ENCODE results near the gene ZDHHC4.
"Not testable (repeated sequence)": the region's sequence is repeated elsewhere in the genome, so short reads cannot be mapped to it uniquely, and the experiment has no call there.

Gene ZDHHC4

GRCh38 chr7:6571160-6571779 lies 6.0 kb upstream of the ZDHHC4 start:
- Histone ChIP-seq H3K4me2 (peak overlapping the region in 9 of 11 experiments; percentile 15 to 77 (median 64); a peak in 16 of 22 replicates), H4K20me1 (no peaks in the 10 kb centered on the region), H3K9ac (no peak overlapping the region)

GRCh38 chr7:6575281-6576023 lies 1.8 kb upstream of the ZDHHC4 start:
- Histone ChIP-seq H3K4me3 (no peak overlapping the region), H3K27ac (peak overlapping the region in 7 of 11 experiments; percentile 36 to 94 (median 90); a peak in 8 of 22 replicates)

More at GRCh38 chr7:6571160-6571779, 6.0 kb upstream of the ZDHHC4 start:
- Histone ChIP-seq H3K4me3 (no peak overlapping the region), H3K27me3 (no peaks in the 10 kb centered on the region), H3K4me1 (peaks cover 23 to 73% (median 68%) of the 10 kb centered on the region in 10 experiments), H3K9me3 (replicated peaks in 1 of 11) (no peaks in the 10 kb centered on the region; a peak in 1 of 22 replicates), H3K36me3 (no peaks in the 10 kb centered on the region), H3K27ac (peak overlapping the region in 2 of 11 experiments; percentile 12 to 28; a peak in 2 of 22 replicates)
- TF ChIP-seq Cebpa-rat (IDR thresholded peaks at IDR 0.05) = no peak

GRCh38 chr7:6576024-6576866 lies 1.0 kb upstream of the ZDHHC4 start:
- peak overlapping the region in 9 of 10 experiments; percentile 56 to 79 (median 67); a peak in 15 of 20 replicates for H3K4me3 ChIP-seq
- 0 out of 22 replicates have a peak, but pooled peaks cover 0 to 4% (median 0%) of the 10 kb centered on the region in 11 experiments for H3K36me3 ChIP-seq
- H3K9me3 ChIP-seq (replicated peaks in 1 of 11) = no peaks in the 10 kb centered on the region
- no peaks in the 10 kb centered on the region for H3K27me3 ChIP-seq
- peak overlapping the region in 10 of 11 experiments; percentile 36 to 97 (median 92); a peak in 20 of 22 replicates for H3K27ac ChIP-seq
- no peak for TF ChIP-seq Cebpa-rat (IDR thresholded peaks at IDR 0.05)
- H4K20me1 ChIP-seq = no peaks in the 10 kb centered on the region; a peak in 1 of 22 replicates
- peak overlapping the region; percentile 54 to 92 (median 85) for H3K4me2 ChIP-seq
- H3K9ac ChIP-seq = peak overlapping the region in 9 of 11 experiments; percentile 21 to 95 (median 90); a peak in 13 of 22 replicates
- peaks cover 58 to 94% (median 92%) of the 10 kb centered on the region in 10 experiments for H3K4me1 ChIP-seq

More at GRCh38 chr7:6575281-6576023, 1.8 kb upstream of the ZDHHC4 start:
- TF ChIP-seq Cebpa-rat (IDR thresholded peaks at IDR 0.05) = no peak
- Histone ChIP-seq H3K36me3 (no peaks in the 10 kb centered on the region), H3K4me2 (peak overlapping the region in 9 of 11 experiments; percentile 38 to 89 (median 81); a peak in 17 of 22 replicates), H3K9ac (peak overlapping the region in 4 of 11 experiments; percentile 21 to 92 (median 90); a peak in 5 of 22 replicates), H3K4me1 (peaks cover 50 to 87% (median 84%) of the 10 kb centered on the region in 10 experiments), H3K27me3 (no peaks in the 10 kb centered on the region), H4K20me1 (no peaks in the 10 kb centered on the region; a peak in 1 of 22 replicates), H3K9me3 (replicated peaks in 1 of 11) (no peaks in the 10 kb centered on the region)

- Histone ChIP-seq H3K4me2 (peak overlapping the region; percentile 69 to 92 (median 85)), H3K27ac (peak overlapping the region; percentile 88 to 97 (median 92)), H3K4me3 (peak overlapping the region; percentile 56 to 79 (median 67)), H3K9ac (peak overlapping the region; percentile 84 to 95 (median 89)), H3K4me1 (peaks cover 65 to 94% (median 92%) of the 10 kb centered on the region in 10 experiments)
- not testable (repeated sequence) for H3K9me3 ChIP-seq (replicated peaks in 1 of 11); H3K27me3 ChIP-seq; H3K36me3 ChIP-seq; H4K20me1 ChIP-seq
Measured at GRCh38 chr7:6576867-6577368, 336 bp upstream of the ZDHHC4 start.

GRCh38 chr7:6578114-6579084 lies 1.1 kb downstream of the ZDHHC4 start:
- H3K27ac ChIP-seq = peak overlapping the region; percentile 88 to 97 (median 92); a peak in 21 of 22 replicates
- peaks cover 0 to 11% (median 7%) of the 10 kb centered on the region in 11 experiments; a peak in 13 of 22 replicates for H3K9me3 ChIP-seq (replicated peaks in 1 of 11)
- peak overlapping the region; percentile 56 to 79 (median 67) for H3K4me3 ChIP-seq
- peak overlapping the region; percentile 84 to 95 (median 89); a peak in 18 of 22 replicates for H3K9ac ChIP-seq
- no peak for TF ChIP-seq Cebpa-rat (IDR thresholded peaks at IDR 0.05)
- peak overlapping the region; percentile 69 to 92 (median 85) for H3K4me2 ChIP-seq
- no peaks in the 10 kb centered on the region for H3K27me3 ChIP-seq
- H3K36me3 ChIP-seq = peaks cover 4 to 15% (median 11%) of the 10 kb centered on the region in 11 experiments; a peak in 21 of 22 replicates
- H3K4me1 ChIP-seq = peaks cover 67 to 89% (median 86%) of the 10 kb centered on the region in 10 experiments
- H4K20me1 ChIP-seq = no peaks in the 10 kb centered on the region; a peak in 1 of 22 replicates

- TF ChIP-seq Cebpa-rat (IDR thresholded peaks at IDR 0.05) = no peak
- Histone ChIP-seq H3K4me2 (peak overlapping the region in 9 of 11 experiments; percentile 84 to 97 (median 86); a peak in 18 of 22 replicates), H3K9me3 (replicated peaks in 1 of 11) (peaks cover 0 to 13% (median 7%) of the 10 kb centered on the region in 11 experiments; a peak in 13 of 22 replicates)
Measured at GRCh38 chr7:6579446-6579845, 2.2 kb downstream of the ZDHHC4 start.

GRCh38 chr7:6585746-6586432 lies 8.6 kb downstream of the ZDHHC4 start:
- not testable (repeated sequence) for H3K9ac ChIP-seq, H4K20me1 ChIP-seq, H3K4me2 ChIP-seq, H3K27ac ChIP-seq, H3K4me3 ChIP-seq, H3K27me3 ChIP-seq
- H3K4me1 ChIP-seq = peaks cover 27 to 33% (median 29%) of the 10 kb centered on the region in 10 experiments
- H3K36me3 ChIP-seq = peaks cover 34 to 69% (median 49%) of the 10 kb centered on the region in 11 experiments
- H3K9me3 ChIP-seq (replicated peaks in 1 of 11) = peaks cover 0 to 13% (median 7%) of the 10 kb centered on the region in 11 experiments; a peak in 13 of 22 replicates

More at GRCh38 chr7:6579446-6579845, 2.2 kb downstream of the ZDHHC4 start:
- H3K4me3 ChIP-seq = no peak overlapping the region
- H4K20me1 ChIP-seq = no peaks in the 10 kb centered on the region; a peak in 1 of 22 replicates
- H3K4me1 ChIP-seq = peaks cover 63 to 80% (median 76%) of the 10 kb centered on the region in 10 experiments
- H3K27ac ChIP-seq = peak overlapping the region in 6 of 11 experiments; percentile 36 to 97 (median 68); a peak in 9 of 22 replicates
- peak overlapping the region in 4 of 11 experiments; percentile 18 to 42 (median 25); a peak in 5 of 22 replicates for H3K9ac ChIP-seq
- peaks cover 13 to 22% (median 21%) of the 10 kb centered on the region in 11 experiments for H3K36me3 ChIP-seq
- no peaks in the 10 kb centered on the region for H3K27me3 ChIP-seq
